Stimulated activated CD4-positive, alpha-beta T cell treated with anti-CD3 and anti-CD28 coated beads, Interleukin-12 subunit alpha, Interleukin-12 subunit beta, amount 100 ng/mL, for 48 hours (primary cell): ENCODE results near the gene DOCK3.
"Not testable (repeated sequence)": the region's sequence is repeated elsewhere in the genome, so short reads cannot be mapped to it uniquely, and the experiment has no call there.

Experiments used
- DNase-seq, 3 donors: peaks; one replicate each; pipeline ENCODE4 v3.0.0-alpha.2; 2020; ENCODE audit warnings: low read depth in 2 of 3, low spot score in 1 of 3

Gene DOCK3

GRCh38 chr3:50790894-50791293, 116.2 kb downstream of the DOCK3 start:
- not testable (repeated sequence) for DNase-seq

DNA sequence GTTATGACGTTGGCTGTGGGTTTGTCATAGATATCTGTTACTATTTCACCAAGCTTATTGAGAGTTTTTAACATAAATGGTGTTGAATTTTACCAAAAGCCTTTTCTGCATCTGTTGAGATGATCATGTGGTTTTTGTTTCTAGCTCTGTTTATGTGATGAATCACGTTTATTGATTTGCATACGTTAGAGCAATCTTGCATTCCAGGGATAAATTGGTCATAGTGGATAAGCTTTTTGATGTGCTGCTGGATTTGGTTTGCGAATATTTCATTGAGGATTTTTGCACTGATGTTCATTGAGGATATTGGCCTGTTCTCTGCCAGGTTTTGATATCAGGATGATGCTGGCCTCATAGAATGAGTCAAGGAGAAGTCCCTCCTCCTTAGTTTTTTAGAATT, 117.8 kb downstream of the DOCK3 start:
- no peak for DNase-seq

- DNase-seq, result not testable (repeated sequence)
These were observed 129.1 kb downstream of the DOCK3 start for GRCh38 chr3:50803805-50804204.

GRCh38 chr3:50804376-50804775, 129.6 kb downstream of the DOCK3 start:
- DNase-seq, result not testable (repeated sequence)

DNA sequence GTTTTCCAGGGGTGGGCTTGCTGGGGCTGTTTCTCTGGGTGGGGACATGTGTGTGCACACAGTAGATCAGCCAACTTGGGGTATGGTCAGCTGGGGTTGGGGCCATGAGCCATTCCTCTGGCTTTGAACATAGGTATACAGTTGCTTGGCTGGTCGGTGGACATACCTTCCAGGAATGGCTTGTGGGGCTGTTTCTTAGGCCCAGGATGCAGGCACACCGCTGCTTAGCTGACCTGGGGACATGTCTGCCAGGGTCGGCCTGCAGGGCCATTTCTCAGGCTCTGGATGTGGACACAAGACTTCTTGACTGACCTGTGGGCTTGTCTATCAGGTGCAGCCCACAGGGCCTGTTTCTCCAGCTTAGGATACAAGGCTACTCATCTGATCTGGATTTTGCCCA, 130.6 kb downstream of the DOCK3 start:
- no peak for DNase-seq

- no peak for DNase-seq
These were observed 131.3 kb downstream of the DOCK3 start for GRCh38 chr3:50806031-50806430.

DNA sequence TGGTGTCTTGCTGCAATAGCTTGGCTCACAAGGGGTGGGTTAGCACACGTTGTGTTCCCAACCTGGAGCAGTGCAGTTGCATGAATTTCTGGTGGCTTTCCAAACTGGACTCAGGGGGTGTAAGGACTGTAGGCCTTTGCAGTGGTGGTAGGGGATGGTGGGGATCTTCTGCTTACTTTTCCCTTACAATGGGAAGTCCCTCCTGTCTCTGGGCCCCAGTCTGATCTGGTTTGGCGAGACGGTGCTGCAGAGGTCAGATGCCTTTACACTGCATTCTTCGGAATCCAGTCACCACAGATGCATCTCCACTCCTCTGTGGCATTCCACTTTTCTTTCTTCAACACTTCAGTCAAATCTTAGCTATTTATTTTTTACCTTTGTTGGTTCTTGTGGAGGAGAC, 132.1 kb downstream of the DOCK3 start:
- no peak for DNase-seq

DNA sequence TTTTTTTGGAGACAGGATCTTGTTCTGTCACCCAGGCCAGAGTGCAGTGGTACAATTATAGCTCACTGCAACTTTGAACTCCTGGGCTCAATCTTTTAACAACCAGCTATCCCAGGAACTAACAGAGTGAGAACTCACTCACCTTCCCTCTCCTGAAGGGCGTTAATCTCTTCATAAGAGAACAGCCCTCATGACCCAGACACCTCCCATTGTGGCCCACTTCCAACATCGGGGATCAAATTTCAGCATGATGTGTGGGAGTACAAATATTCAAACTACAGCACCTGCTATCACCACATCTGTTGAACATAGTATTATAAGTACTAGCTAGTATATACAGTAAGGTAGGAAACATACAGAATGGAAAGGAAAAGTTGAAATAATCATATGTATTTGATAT, 132.5 kb downstream of the DOCK3 start:
- DNase-seq, result no peak

DNA sequence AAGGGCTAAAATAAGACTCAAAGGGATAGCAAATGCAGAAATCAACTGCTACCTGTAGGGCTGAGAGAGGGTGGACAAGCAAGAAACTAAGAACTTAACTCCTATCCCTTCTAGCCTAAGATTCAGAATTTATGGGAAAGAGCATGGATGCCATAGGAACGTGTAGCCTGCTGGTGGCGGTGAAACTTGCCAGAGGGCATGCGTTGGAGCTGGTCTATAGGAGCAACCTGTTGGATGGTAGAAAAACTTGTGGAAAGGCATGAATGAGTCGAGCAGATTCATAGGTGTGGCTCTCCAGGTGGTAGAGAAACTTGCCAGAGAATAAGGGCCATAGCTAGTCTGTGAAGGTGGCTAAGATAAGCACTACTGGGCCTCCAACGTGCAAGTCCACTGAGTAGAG, 137.2 kb downstream of the DOCK3 start:
- DNase-seq, result no peak

DNA sequence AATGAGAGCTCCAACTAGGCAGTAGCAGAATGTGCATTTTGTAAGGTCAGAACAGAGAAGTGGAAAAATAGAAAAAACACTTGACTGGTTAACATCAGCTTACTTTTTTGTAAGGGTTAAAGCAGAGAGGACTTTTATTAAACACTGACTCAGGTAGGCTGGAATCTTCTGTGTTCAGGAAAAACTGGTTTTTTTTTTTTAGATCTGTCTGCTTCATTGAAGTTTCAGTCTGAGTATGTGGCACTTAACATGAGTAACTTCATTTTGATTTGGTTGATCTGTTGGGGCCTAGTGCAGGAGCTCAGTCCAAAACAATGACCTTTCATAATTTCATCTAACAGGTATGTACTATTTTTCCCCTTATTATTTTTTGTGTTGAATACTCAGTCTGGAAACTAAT, 141.1 kb downstream of the DOCK3 start:
- DNase-seq, result no peak

GRCh38 chr3:50816894-50817293, 142.2 kb downstream of the DOCK3 start:
- DNase-seq, result no peak

DNA sequence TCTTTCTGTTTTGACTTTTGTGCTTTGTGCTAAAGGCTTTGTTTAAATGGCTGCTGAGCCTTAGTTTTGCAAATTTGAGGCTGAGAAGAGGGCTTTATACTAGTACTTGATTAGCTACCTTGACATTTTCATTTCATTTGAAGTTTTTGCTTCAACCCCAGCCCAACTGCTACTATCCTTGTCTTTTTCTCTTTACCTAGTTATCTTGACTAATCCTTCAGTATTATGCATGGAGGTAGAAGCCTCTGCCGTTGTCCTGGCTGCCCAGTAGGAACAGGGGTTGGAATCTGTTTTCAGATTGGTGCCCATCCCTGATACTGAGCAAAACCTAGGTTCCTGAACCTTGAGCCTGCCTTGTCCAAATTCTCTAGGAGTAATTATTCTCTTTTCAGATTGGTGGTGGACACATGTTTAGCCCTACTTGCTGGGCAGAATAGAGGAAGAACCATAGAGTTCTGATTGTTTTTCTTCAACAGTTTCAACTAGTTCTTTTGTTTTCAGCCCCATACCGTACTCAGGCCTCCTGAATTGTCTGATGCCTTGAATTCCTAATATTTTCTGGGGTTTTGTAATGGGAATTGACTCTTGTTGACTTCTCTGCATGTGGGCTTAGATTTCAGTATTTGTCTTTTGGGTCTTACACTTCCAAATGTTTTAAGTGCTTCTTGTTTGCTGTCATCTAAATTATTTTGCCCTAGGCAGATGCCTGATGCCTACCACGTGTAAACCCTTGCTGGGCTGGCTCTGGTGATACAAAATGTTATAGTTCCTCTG, 143.2 kb downstream of the DOCK3 start:
- DNase-seq, result no peak

GRCh38 chr3:50819882-50820281, 145.2 kb downstream of the DOCK3 start:
- DNase-seq, result no peak

DNA sequence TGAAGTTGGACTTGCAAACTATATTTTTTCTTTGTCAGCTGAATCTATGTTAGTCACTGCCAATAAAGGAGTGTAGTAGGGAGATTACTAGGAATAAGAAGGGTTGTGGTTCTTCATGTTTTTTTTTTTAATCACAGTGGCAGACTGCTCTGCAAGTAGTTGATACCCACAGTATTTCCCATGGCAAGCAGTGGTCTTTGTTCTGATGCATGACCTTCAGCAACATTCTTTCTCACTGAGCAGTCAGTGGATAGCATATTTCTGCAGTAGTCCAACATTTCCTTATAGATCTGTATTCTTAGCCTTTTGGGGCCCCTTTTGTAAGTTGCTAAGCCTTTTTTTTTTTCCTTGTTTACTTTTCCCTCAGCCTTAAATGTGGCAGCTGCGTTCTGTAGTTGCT, 151.1 kb downstream of the DOCK3 start:
- DNase-seq, result no peak

GRCh38 chr3:50830451-50830850, 155.7 kb downstream of the DOCK3 start:
- no peak for DNase-seq

DNA sequence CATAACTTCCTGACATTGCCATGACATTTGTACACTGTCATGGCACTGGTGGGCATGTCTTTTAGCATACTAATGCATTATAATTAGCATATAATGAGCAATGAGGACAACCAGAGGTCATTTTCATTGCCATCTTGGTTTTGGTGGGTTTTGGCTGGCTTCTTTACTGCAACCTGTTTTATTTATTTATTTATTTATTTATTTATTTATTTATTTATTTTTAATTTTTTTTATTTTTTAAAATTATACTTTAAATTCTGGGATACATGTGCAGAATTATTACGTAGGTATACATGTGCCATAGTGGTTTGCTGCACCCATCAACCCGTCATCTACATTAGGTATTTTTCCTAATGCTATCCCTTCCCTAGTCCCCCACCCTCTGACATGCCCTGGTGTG, 156.3 kb downstream of the DOCK3 start:
- DNase-seq, result not testable (repeated sequence)

- no peak for DNase-seq
These were observed 166.3 kb downstream of the DOCK3 start for GRCh38 chr3:50840983-50841489.

GRCh38 chr3:50848308-50848707, 173.6 kb downstream of the DOCK3 start:
- DNase-seq, result no peak

GRCh38 chr3:50850639-50851511, 176.1 kb downstream of the DOCK3 start:
- DNase-seq, result no peak

DNA sequence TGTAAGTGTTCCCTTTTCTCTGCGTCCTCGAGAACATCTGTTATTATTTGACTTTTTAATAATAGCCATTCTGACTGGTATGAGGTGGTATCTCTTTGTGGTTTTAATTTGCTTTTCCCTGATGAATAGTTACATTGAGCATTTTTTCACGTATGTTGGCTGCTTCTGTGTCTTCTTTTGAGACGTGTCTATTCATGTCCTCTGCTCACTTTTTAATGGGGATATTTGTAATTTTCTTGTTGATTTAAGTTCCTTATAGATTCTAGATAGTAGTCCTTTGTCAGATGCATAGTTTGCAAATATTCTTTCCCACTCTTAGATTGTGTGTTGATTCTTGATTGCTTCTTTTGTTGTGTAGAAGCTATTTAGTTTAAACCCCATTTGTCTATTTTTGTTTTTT, 179.2 kb downstream of the DOCK3 start:
- DNase-seq, result no peak

DNA sequence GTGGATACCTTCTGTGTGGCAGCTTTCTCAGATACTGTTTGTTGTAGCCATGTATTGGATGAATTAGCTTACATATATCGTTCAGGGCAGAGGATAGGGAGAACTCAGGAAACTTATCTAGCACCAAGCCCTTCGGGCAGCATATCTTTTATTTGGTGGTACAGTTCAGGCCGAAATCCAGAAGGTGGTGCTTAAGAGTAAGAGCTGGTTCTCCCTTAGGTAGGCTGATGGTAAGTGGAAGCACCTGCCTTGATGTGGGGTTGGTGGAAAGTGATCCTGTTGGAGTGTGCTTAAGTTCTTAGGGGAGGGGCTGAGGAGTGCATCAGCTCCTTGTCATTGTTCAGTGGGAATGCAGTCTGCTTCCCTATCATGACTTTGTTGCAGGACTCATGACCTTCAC, 187.5 kb downstream of the DOCK3 start:
- DNase-seq, result no peak
